ENCODE measurements around the gene RASSF1. TPM values are rescaled to one million over a fixed set of nuclear protein-coding genes. Genes with fewer than 3 reads are reported as not detected.

The RASSF1 gene
- total and polyA plus RNA-seq, 8 donors: 10.3 to 29.5 (median 14.2) TPM

GRCh38 chr3:50294089-50294488 is 46.5 kb downstream of the RASSF1 start:
- WGBS, 2 donors: 87 to 93% methylated on average over 4 of the region's 4 CpGs
- H3K27ac ChIP-seq: no peak overlapping the region
- DNase-seq: no peak
- H3K36me3 ChIP-seq: peaks cover 0 to 10% (median 7%) of the 10 kb centered on the region in 3 donors
- no peak overlapping the region for H3K4me3 ChIP-seq
- no peaks in the 10 kb centered on the region for H3K9me3 ChIP-seq
- TF ChIP-seq, protein P1, sequence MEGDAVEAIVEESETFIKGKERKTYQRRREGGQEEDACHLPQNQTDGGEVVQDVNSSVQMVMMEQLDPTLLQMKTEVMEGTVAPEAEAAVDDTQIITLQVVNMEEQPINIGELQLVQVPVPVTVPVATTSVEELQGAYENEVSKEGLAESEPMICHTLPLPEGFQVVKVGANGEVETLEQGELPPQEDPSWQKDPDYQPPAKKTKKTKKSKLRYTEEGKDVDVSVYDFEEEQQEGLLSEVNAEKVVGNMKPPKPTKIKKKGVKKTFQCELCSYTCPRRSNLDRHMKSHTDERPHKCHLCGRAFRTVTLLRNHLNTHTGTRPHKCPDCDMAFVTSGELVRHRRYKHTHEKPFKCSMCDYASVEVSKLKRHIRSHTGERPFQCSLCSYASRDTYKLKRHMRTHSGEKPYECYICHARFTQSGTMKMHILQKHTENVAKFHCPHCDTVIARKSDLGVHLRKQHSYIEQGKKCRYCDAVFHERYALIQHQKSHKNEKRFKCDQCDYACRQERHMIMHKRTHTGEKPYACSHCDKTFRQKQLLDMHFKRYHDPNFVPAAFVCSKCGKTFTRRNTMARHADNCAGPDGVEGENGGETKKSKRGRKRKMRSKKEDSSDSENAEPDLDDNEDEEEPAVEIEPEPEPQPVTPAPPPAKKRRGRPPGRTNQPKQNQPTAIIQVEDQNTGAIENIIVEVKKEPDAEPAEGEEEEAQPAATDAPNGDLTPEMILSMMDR (IDR thresholded peaks at IDR 0.05): no peak
- peaks cover 14 to 16% (median 16%) of the 10 kb centered on the region in 3 donors for H3K4me1 ChIP-seq
- no peak for FAIRE-seq
- no peak for ATAC-seq
- intact Hi-C loops (cut with DNase I): no loop called here
- no peaks in the 10 kb centered on the region for H3K27me3 ChIP-seq

- Histone ChIP-seq H3K4me1 (peaks cover 10 to 14% (median 11%) of the 10 kb centered on the region in 3 donors), H3K27me3 (no peaks in the 10 kb centered on the region), H3K9me3 (no peaks in the 10 kb centered on the region), H3K4me3 (peak overlapping the region in 2 of 4 donors; percentile 95 to 99), H3K36me3 (peaks cover 0 to 19% (median 8%) of the 10 kb centered on the region in 3 donors), H3K27ac (peak overlapping the region; percentile 69 to 98 (median 96))
- TF ChIP-seq, protein P1 (IDR thresholded peaks at IDR 0.05): no peak
- FAIRE-seq: no peak
- ATAC-seq: peak in 1 of 4 donors; percentile 8
- intact Hi-C loops (cut with DNase I): no loop called here
- 32 to 43% methylated on average over 12 of the region's 12 CpGs for WGBS, 2 donors
- peak in 5 of 6 donors; percentile 56 to 85 (median 62) for DNase-seq
Measured at GRCh38 chr3:50293079-50293801, 47.4 kb downstream of the RASSF1 start.

- Histone ChIP-seq H3K4me1 (peaks cover 9 to 13% (median 10%) of the 10 kb centered on the region in 3 donors), H3K4me3 (peak within 1 kb of the TSS; percentile 78 to 99 (median 96)), H3K9me3 (no peaks in the 10 kb centered on the region), H3K36me3 (peaks cover 0 to 26% (median 17%) of the 10 kb centered on the region in 3 donors), H3K27me3 (no peaks in the 10 kb centered on the region), H3K27ac (peak within 1 kb of the TSS; percentile 95 to 98 (median 96))
- 0 to 1% methylated on average over 56 to 67 of the region's 67 CpGs for WGBS, 2 donors
- TF ChIP-seq, protein P1 (IDR thresholded peaks at IDR 0.05): no peak
- ATAC-seq: peak; percentile 89 to 94 (median 90)
- DNase-seq: peak; percentile 95 to 99 (median 98)
- intact Hi-C loops (cut with DNase I): no loop called here
- peak; percentile 96 for FAIRE-seq
Measured at GRCh38 chr3:50292159-50293078, 48.2 kb downstream of the RASSF1 start, which contains the start of gene IFRD2. Gene IFRD2 (minus strand): TSS chr3:50292429. CDS start chr3:50292274, 155 bp downstream.

- intact Hi-C loops (cut with DNase I): no loop called here
- H3K4me1 ChIP-seq: peaks cover 9 to 13% (median 10%) of the 10 kb centered on the region in 3 donors
- H3K27ac ChIP-seq: no peak overlapping the region
- TF ChIP-seq, protein P1 (IDR thresholded peaks at IDR 0.05): no peak
- ATAC-seq: no peak
- H3K9me3 ChIP-seq: no peaks in the 10 kb centered on the region
- peaks cover 0 to 29% (median 18%) of the 10 kb centered on the region in 3 donors for H3K36me3 ChIP-seq
- H3K27me3 ChIP-seq: no peaks in the 10 kb centered on the region
- peak; percentile 42 to 88 (median 59) for DNase-seq
- FAIRE-seq: no peak
- no peak overlapping the region for H3K4me3 ChIP-seq
- WGBS, 2 donors: 88 to 93% methylated on average over 16 of the region's 16 CpGs
Measured at GRCh38 chr3:50290161-50290641, 50.4 kb downstream of the RASSF1 start.

Data from pancreas (tissue), 10 donors.